ENCODE data around the gene SLC7A8. TPM values are rescaled to one million over a fixed set of nuclear protein-coding genes. Genes with fewer than 3 reads are reported as not detected.

SLC7A8 gene
- total and polyA plus RNA-seq, 10 of the 15 experiments (the other 5 are each of a cell fraction or from before 2014, with no cell fraction given): 0.06 to 0.28 (median 0.21) TPM; not detected in 7

DNA sequence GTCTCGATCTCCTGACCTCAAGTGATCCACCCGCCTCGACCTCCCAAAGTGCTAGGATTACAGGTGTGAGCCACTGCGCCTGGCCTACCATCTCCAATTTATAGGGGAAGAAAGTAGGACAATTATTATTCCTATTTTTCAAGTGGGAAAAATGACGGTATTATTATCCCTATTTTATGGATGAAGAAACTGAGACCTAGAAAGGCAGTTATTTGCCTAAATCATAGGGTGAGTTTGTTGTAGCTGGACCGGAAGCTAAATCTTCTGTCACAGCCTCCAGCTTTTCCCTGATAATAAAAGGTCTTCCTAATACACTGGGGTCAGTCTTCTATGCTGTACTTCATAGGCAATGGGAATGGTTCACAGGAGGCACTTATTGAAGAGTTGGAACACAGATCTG, 13.8 kb downstream of the SLC7A8 start (continued):
- TF ChIP-seq CEBPZ (IDR thresholded peaks at IDR 0.05; ENCODE audit: low read depth, low read length) (no peak), E4F1 (IDR thresholded peaks at IDR 0.05; ENCODE audit: borderline replicate concordance, partially characterized antibody) (no peak), ZNF384 (IDR thresholded peaks at IDR 0.05; ENCODE audit: borderline replicate concordance, low read depth, low read length) (no peak), TCF3 (IDR thresholded peaks at IDR 0.05; ENCODE audit: borderline replicate concordance, insufficient read depth, low read depth, low read length) (no peak)
- TF ChIP-seq, protein P1, sequence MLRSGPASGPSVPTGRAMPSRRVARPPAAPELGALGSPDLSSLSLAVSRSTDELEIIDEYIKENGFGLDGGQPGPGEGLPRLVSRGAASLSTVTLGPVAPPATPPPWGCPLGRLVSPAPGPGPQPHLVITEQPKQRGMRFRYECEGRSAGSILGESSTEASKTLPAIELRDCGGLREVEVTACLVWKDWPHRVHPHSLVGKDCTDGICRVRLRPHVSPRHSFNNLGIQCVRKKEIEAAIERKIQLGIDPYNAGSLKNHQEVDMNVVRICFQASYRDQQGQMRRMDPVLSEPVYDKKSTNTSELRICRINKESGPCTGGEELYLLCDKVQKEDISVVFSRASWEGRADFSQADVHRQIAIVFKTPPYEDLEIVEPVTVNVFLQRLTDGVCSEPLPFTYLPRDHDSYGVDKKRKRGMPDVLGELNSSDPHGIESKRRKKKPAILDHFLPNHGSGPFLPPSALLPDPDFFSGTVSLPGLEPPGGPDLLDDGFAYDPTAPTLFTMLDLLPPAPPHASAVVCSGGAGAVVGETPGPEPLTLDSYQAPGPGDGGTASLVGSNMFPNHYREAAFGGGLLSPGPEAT (IDR thresholded peaks at IDR 0.05; ENCODE audit: low read depth): no peak

All from GM12878 (cell line).